GM23338 (cell line): ENCODE measurements around the gene SLC35G2. TPM values are rescaled to one million over a fixed set of nuclear protein-coding genes. Genes with fewer than 3 reads are reported as not detected.

Experiments
- ATAC-seq: fragments of 200-7000 bp; cut with Tn5 transposase; 3 replicates; pipeline ENCODE4 v1.9.1; 2020
- DNase-seq: peaks from one replicate; pipeline ENCODE4 v3.0.0-alpha.2; 2015; ENCODE audit warnings: low spot score
- H2AFZ ChIP-seq: fragments of 200-600 bp; sonication (generic); 2 replicates; pipeline ENCODE4 v1.8.0; 2016; ENCODE audit warnings: antibody characterized with exemption, mild to moderate bottlenecking, moderate library complexity
- H3F3A ChIP-seq: fragments of 200-600 bp; sonication (generic); replicated peaks from 2 replicates; pipeline ENCODE4 v1.8.0; 2017; ENCODE audit warnings: antibody characterized with exemption, mixed run types, low read depth
- H3K27ac ChIP-seq: fragments of 200-600 bp; sonication (generic); 2 replicates; pipeline ENCODE4 v1.6.1; 2016; ENCODE audit warnings: low read depth
- H3K27me3 ChIP-seq: fragments of 200-600 bp; sonication (generic); 2 replicates; pipeline ENCODE4 v1.8.0; 2016; ENCODE audit warnings: mild to moderate bottlenecking, mixed run types, moderate library complexity; ENCODE audit not compliant: insufficient read depth
- H3K36me3 ChIP-seq: fragments of 200-600 bp; sonication (generic); 2 replicates; pipeline ENCODE4 v1.8.0; 2016; ENCODE audit warnings: mild to moderate bottlenecking; ENCODE audit not compliant: insufficient read depth
- H3K4me1 ChIP-seq: fragments of 200-600 bp; sonication (generic); 2 replicates; pipeline ENCODE4 v1.8.0; 2016; ENCODE audit warnings: mild to moderate bottlenecking, moderate library complexity; ENCODE audit not compliant: insufficient read depth
- H3K4me2 ChIP-seq: fragments of 200-600 bp; sonication (generic); 2 replicates; pipeline ENCODE4 v1.7.1; 2017; ENCODE audit warnings: mixed run types
- H3K4me3 ChIP-seq: fragments of 200-600 bp; sonication (generic); 2 replicates; pipeline ENCODE4 v1.6.1; 2016; ENCODE audit warnings: mixed run types
- H3K79me2 ChIP-seq: fragments of 200-600 bp; sonication (generic); replicated peaks from 2 replicates; pipeline ENCODE4 v1.8.0; 2017; ENCODE audit warnings: mild to moderate bottlenecking; ENCODE audit not compliant: insufficient read depth
- H3K9me2 ChIP-seq: fragments of 200-600 bp; sonication (generic); 2 replicates; pipeline ENCODE4 v1.8.0; 2017; ENCODE audit not compliant: insufficient read depth
- H4K20me1 ChIP-seq: fragments of 200-600 bp; sonication (generic); replicated peaks from 2 replicates; pipeline ENCODE4 v1.8.0; 2017; ENCODE audit warnings: mild to moderate bottlenecking; ENCODE audit not compliant: insufficient read depth
- H3K27ac Mint-ChIP-seq: 2 replicates; pipeline ENCODE4 v1.8.0; 2020; ENCODE audit warnings: inconsistent platforms, mild to moderate bottlenecking, moderate library complexity, mixed read lengths
- H3K27me3 Mint-ChIP-seq: 3 replicates; pipeline ENCODE4 v1.8.0; 2022; ENCODE audit warnings: low read depth, mild to moderate bottlenecking, moderate library complexity, mixed read lengths, inconsistent platforms; ENCODE audit not compliant: insufficient read depth, poor library complexity
- H3K36me3 Mint-ChIP-seq: 3 replicates; pipeline ENCODE4 v1.8.0; 2021; ENCODE audit warnings: low read depth, mild to moderate bottlenecking, inconsistent platforms, moderate library complexity, mixed read lengths
- H3K4me1 Mint-ChIP-seq: 3 replicates; pipeline ENCODE4 v1.8.0; 2020; ENCODE audit warnings: mild to moderate bottlenecking, inconsistent platforms, mixed read lengths
- H3K4me3 Mint-ChIP-seq: 3 replicates; pipeline ENCODE4 v1.8.0; 2021; ENCODE audit warnings: moderate library complexity, mild to moderate bottlenecking, inconsistent platforms, mixed read lengths
- H3K9me3 Mint-ChIP-seq: 3 replicates; pipeline ENCODE4 v1.8.0; 2020; ENCODE audit warnings: moderate library complexity, mild to moderate bottlenecking, inconsistent platforms, mixed read lengths
- CREB1 ChIP-seq: fragments of 250-450 bp; sonication (Bioruptor Pico); IDR thresholded peaks from 2 replicates; pipeline ENCODE4 v1.5.0; 2020; ENCODE audit warnings: low read depth, mild to moderate bottlenecking, moderate library complexity
- ETS1 ChIP-seq: IDR thresholded peaks from 2 replicates; pipeline ENCODE4 v1.6.1; 2016; ENCODE audit warnings: antibody characterized with exemption
- EZH2 ChIP-seq: fragments of 200-600 bp; sonication (generic); IDR thresholded peaks from one replicate; pipeline ENCODE4 v1.8.0; 2017; ENCODE audit warnings: antibody characterized with exemption, mild to moderate bottlenecking, low read depth; ENCODE audit not compliant: unreplicated experiment
- EZH2phosphoT487 ChIP-seq: fragments of 200-600 bp; sonication (generic); IDR thresholded peaks from one replicate; pipeline ENCODE4 v1.8.1; 2018; ENCODE audit warnings: antibody characterized with exemption; ENCODE audit not compliant: unreplicated experiment
- JUNB ChIP-seq: IDR thresholded peaks from one replicate; pipeline ENCODE4 v1.6.1; 2016; ENCODE audit warnings: antibody characterized with exemption; ENCODE audit not compliant: unreplicated experiment
- NANOG ChIP-seq: IDR thresholded peaks from 2 replicates; pipeline ENCODE4 v1.6.1; 2016; ENCODE audit warnings: antibody characterized with exemption, borderline replicate concordance
- POLR2AphosphoS5 ChIP-seq: IDR thresholded peaks from 2 replicates; pipeline ENCODE4 v1.6.1; 2016; ENCODE audit warnings: antibody characterized with exemption, low read depth
- STAT1 ChIP-seq: IDR thresholded peaks from one replicate; pipeline ENCODE4 v1.6.1; 2016; ENCODE audit warnings: antibody characterized with exemption; ENCODE audit not compliant: unreplicated experiment
- ZNF114 ChIP-seq: fragments of 250-450 bp; sonication (Bioruptor Pico); IDR thresholded peaks from 2 replicates; pipeline ENCODE4 v1.5.0; 2020; ENCODE audit warnings: mild to moderate bottlenecking, moderate library complexity
- ZNF331 ChIP-seq: fragments of 250-450 bp; sonication (Bioruptor Pico); IDR thresholded peaks from 2 replicates; pipeline ENCODE4 v1.5.0; 2020; ENCODE audit warnings: low read depth, mild to moderate bottlenecking, moderate library complexity
- polyA plus RNA-seq: library from polyadenylated mRNA; unstranded; fragments of >200 nt; fragmentation: Nextera tagmentation; extraction: Ambion mirVana; gene quantifications from 2 replicates; pipeline ENCODE4 v1.2.1, GENCODE V29; 2016
- total RNA-seq: library from RNA; depleted of rRNA; stranded (reverse); fragments of >200 nt; shearing (Covaris generic); gene quantifications from 2 replicates; pipeline ENCODE4 v1.2.3, GENCODE V29; 2014
- TF ChIP-seq, protein P1 (sequence below), 2 experiments: fragments of 200-600 bp in 1 of 2; sonication (generic) in 1 of 2; conservative IDR thresholded peaks; 2 replicates each; pipeline versions ENCODE4 v1.5.1 to v1.6.1; 2016 to 2017; ENCODE audit warnings: antibody characterized with exemption in 2 of 2, low read depth in 2 of 2, mild to moderate bottlenecking in 2 of 2, moderate library complexity in 1 of 2
- TF ChIP-seq, protein P2 (sequence below): IDR thresholded peaks from one replicate; pipeline ENCODE4 v1.6.1; 2018; ENCODE audit warnings: antibody characterized with exemption; ENCODE audit not compliant: unreplicated experiment
- TF ChIP-seq, protein P3 (sequence below): fragments of 250-450 bp; sonication (Bioruptor Pico); IDR thresholded peaks from 2 replicates; pipeline ENCODE4 v1.5.0; 2020; ENCODE audit warnings: mild to moderate bottlenecking, moderate library complexity

SLC35G2 gene
- total and polyA plus RNA-seq, 2 experiments from 2014 or later = 6.8 to 8.8 TPM

- Mint-ChIP-seq H3K4me1 (peaks cover 40% of the 10 kb centered on the region), H3K27me3 (peaks cover 11% of the 10 kb centered on the region), H3K4me3 (no peak overlapping the region; the same call in 2 of the 3 replicates), H3K9me3 (no peaks in the 10 kb centered on the region), H3K27ac (peak overlapping the region; percentile 78), H3K36me3 (peaks cover 16% of the 10 kb centered on the region)
- 0 out of 2 replicates have a peak, but pooled peaks cover 3% of the 10 kb centered on the region for H4K20me1 ChIP-seq
- H3K36me3 ChIP-seq = no peaks in the 10 kb centered on the region
- no peaks in the 10 kb centered on the region for H3K9me2 ChIP-seq
- no peak overlapping the region for H3K4me2 ChIP-seq
- H3K4me3 ChIP-seq = no peak overlapping the region
- H3K79me2 ChIP-seq = peaks cover 23% of the 10 kb centered on the region
- H3F3A ChIP-seq = no peaks in the 10 kb centered on the region
- H2AFZ ChIP-seq = no peak overlapping the region
- H3K4me1 ChIP-seq = peaks cover 17% of the 10 kb centered on the region; the same call in 1 of the 2 replicates
- DNase-seq (no peak), ATAC-seq (no peak)
- TF ChIP-seq ZNF331 (CRISPR knock-in tag) (no peak), ZNF114 (CRISPR knock-in tag) (no peak), POLR2AphosphoS5 (no peak), CREB1 (CRISPR knock-in tag) (no peak), ETS1 (no peak), EZH2phosphoT487 (no peak), NANOG (no peak), JUNB (no peak), EZH2 (no peak), STAT1 (no peak)
- TF ChIP-seq, protein P1, sequence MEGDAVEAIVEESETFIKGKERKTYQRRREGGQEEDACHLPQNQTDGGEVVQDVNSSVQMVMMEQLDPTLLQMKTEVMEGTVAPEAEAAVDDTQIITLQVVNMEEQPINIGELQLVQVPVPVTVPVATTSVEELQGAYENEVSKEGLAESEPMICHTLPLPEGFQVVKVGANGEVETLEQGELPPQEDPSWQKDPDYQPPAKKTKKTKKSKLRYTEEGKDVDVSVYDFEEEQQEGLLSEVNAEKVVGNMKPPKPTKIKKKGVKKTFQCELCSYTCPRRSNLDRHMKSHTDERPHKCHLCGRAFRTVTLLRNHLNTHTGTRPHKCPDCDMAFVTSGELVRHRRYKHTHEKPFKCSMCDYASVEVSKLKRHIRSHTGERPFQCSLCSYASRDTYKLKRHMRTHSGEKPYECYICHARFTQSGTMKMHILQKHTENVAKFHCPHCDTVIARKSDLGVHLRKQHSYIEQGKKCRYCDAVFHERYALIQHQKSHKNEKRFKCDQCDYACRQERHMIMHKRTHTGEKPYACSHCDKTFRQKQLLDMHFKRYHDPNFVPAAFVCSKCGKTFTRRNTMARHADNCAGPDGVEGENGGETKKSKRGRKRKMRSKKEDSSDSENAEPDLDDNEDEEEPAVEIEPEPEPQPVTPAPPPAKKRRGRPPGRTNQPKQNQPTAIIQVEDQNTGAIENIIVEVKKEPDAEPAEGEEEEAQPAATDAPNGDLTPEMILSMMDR (conservative IDR thresholded peaks at IDR 0.05; ENCODE audit: low read depth in 2 of 2) = no peak
- TF ChIP-seq, protein P2, sequence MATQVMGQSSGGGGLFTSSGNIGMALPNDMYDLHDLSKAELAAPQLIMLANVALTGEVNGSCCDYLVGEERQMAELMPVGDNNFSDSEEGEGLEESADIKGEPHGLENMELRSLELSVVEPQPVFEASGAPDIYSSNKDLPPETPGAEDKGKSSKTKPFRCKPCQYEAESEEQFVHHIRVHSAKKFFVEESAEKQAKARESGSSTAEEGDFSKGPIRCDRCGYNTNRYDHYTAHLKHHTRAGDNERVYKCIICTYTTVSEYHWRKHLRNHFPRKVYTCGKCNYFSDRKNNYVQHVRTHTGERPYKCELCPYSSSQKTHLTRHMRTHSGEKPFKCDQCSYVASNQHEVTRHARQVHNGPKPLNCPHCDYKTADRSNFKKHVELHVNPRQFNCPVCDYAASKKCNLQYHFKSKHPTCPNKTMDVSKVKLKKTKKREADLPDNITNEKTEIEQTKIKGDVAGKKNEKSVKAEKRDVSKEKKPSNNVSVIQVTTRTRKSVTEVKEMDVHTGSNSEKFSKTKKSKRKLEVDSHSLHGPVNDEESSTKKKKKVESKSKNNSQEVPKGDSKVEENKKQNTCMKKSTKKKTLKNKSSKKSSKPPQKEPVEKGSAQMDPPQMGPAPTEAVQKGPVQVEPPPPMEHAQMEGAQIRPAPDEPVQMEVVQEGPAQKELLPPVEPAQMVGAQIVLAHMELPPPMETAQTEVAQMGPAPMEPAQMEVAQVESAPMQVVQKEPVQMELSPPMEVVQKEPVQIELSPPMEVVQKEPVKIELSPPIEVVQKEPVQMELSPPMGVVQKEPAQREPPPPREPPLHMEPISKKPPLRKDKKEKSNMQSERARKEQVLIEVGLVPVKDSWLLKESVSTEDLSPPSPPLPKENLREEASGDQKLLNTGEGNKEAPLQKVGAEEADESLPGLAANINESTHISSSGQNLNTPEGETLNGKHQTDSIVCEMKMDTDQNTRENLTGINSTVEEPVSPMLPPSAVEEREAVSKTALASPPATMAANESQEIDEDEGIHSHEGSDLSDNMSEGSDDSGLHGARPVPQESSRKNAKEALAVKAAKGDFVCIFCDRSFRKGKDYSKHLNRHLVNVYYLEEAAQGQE = no peak
- TF ChIP-seq, protein P3, sequence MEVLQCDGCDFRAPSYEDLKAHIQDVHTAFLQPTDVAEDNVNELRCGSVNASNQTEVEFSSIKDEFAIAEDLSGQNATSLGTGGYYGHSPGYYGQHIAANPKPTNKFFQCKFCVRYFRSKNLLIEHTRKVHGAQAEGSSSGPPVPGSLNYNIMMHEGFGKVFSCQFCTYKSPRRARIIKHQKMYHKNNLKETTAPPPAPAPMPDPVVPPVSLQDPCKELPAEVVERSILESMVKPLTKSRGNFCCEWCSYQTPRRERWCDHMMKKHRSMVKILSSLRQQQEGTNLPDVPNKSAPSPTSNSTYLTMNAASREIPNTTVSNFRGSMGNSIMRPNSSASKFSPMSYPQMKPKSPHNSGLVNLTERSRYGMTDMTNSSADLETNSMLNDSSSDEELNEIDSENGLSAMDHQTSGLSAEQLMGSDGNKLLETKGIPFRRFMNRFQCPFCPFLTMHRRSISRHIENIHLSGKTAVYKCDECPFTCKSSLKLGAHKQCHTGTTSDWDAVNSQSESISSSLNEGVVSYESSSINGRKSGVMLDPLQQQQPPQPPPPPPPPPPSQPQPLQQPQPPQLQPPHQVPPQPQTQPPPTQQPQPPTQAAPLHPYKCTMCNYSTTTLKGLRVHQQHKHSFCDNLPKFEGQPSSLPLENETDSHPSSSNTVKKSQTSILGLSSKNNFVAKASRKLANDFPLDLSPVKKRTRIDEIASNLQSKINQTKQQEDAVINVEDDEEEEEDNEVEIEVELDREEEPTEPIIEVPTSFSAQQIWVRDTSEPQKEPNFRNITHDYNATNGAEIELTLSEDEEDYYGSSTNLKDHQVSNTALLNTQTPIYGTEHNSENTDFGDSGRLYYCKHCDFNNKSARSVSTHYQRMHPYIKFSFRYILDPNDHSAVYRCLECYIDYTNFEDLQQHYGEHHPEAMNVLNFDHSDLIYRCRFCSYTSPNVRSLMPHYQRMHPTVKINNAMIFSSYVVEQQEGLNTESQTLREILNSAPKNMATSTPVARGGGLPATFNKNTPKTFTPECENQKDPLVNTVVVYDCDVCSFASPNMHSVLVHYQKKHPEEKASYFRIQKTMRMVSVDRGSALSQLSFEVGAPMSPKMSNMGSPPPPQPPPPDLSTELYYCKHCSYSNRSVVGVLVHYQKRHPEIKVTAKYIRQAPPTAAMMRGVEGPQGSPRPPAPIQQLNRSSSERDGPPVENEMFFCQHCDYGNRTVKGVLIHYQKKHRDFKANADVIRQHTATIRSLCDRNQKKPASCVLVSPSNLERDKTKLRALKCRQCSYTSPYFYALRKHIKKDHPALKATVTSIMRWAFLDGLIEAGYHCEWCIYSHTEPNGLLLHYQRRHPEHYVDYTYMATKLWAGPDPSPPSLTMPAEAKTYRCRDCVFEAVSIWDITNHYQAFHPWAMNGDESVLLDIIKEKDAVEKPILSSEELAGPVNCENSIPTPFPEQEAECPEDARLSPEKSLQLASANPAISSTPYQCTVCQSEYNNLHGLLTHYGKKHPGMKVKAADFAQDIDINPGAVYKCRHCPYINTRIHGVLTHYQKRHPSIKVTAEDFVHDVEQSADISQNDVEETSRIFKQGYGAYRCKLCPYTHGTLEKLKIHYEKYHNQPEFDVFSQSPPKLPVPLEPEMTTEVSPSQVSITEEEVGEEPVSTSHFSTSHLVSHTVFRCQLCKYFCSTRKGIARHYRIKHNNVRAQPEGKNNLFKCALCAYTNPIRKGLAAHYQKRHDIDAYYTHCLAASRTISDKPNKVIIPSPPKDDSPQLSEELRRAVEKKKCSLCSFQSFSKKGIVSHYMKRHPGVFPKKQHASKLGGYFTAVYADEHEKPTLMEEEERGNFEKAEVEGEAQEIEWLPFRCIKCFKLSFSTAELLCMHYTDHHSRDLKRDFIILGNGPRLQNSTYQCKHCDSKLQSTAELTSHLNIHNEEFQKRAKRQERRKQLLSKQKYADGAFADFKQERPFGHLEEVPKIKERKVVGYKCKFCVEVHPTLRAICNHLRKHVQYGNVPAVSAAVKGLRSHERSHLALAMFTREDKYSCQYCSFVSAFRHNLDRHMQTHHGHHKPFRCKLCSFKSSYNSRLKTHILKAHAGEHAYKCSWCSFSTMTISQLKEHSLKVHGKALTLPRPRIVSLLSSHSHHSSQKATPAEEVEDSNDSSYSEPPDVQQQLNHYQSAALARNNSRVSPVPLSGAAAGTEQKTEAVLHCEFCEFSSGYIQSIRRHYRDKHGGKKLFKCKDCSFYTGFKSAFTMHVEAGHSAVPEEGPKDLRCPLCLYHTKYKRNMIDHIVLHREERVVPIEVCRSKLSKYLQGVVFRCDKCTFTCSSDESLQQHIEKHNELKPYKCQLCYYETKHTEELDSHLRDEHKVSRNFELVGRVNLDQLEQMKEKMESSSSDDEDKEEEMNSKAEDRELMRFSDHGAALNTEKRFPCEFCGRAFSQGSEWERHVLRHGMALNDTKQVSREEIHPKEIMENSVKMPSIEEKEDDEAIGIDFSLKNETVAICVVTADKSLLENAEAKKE (CRISPR knock-in tag) = no peak
- H3K27ac ChIP-seq = no peak overlapping the region
- no peaks in the 10 kb centered on the region for H3K27me3 ChIP-seq
Observed at GRCh38 chr3:136839556-136839931, 20.6 kb downstream of the SLC35G2 start.
